Thoracic aorta (tissue), 2 donors: Measurements from ENCODE around the gene CYP27A1. TPM values are rescaled to one million over a fixed set of nuclear protein-coding genes. Genes with fewer than 3 reads are reported as not detected.

Source experiments
- ATAC-seq: fragments of 150-250 bp; one replicate; pipeline ENCODE4 v1.8.0; 2017; ENCODE audit warnings: low read depth; ENCODE audit not compliant: insufficient number of reproducible peaks, low FRiP score
- DNase-seq: peaks from one replicate; pipeline ENCODE4 v3.0.0-alpha.2; 2020; ENCODE audit warnings: low spot score
- H3K27ac ChIP-seq, 2 donors: fragments of 200-600 bp; sonication (generic); 1 replicate in 1 of 2; 2 replicates in 1 of 2; pipeline ENCODE4 v1.5.1; 2016; ENCODE audit warnings: mild to moderate bottlenecking in 2 of 2, moderate library complexity in 2 of 2
- H3K27me3 ChIP-seq: fragments of 200-600 bp; sonication (generic); replicated peaks from 2 replicates; pipeline ENCODE4 v1.6.0; 2016; ENCODE audit warnings: mild to moderate bottlenecking; ENCODE audit not compliant: insufficient read depth
- H3K36me3 ChIP-seq: fragments of 200-600 bp; sonication (generic); one replicate; pipeline ENCODE4 v1.5.1; 2016
- H3K4me1 ChIP-seq, 2 donors: fragments of 200-600 bp; sonication (generic); 1 replicate in 1 of 2; 2 replicates in 1 of 2; pipeline versions ENCODE4 v1.5.1 to v1.6.0; 2016; ENCODE audit warnings: low read depth in 2 of 2, mild to moderate bottlenecking in 1 of 2; ENCODE audit not compliant: control insufficient read depth in 1 of 2
- H3K4me3 ChIP-seq: fragments of 200-600 bp; sonication (generic); 2 replicates; pipeline ENCODE4 v1.5.1; 2016; ENCODE audit warnings: mild to moderate bottlenecking
- H3K9me3 ChIP-seq: fragments of 200-600 bp; sonication (generic); 2 replicates; pipeline ENCODE4 v1.5.1; 2016
- CTCF ChIP-seq: fragments of 200-600 bp; sonication (generic); IDR thresholded peaks from one replicate; pipeline ENCODE4 v1.5.1; 2019; ENCODE audit warnings: antibody characterized with exemption
- total RNA-seq, 2 donors: library from RNA; depleted of rRNA; stranded (reverse); fragments of >200 nt; gene quantifications; one replicate each; pipeline versions ENCODE4 v1.1.0 to v1.2.3, GENCODE V29; 2016

Gene CYP27A1
- total RNA-seq, 2 donors from 2014 or later = 31.6 to 37.8 TPM

GRCh38 chr2:218814540-218815243 lies 32.7 kb downstream of the CYP27A1 start:
- peaks cover 46% of the 10 kb centered on the region for H3K36me3 ChIP-seq
- no peak overlapping the region for H3K27ac ChIP-seq
- no peak for TF ChIP-seq CTCF
- no peaks in the 10 kb centered on the region for H3K4me1 ChIP-seq
- H3K27me3 ChIP-seq = no peaks in the 10 kb centered on the region
- DNase-seq (no peak), ATAC-seq (no peak)
- H3K9me3 ChIP-seq = no peaks in the 10 kb centered on the region
- H3K4me3 ChIP-seq = no peak overlapping the region

DNA sequence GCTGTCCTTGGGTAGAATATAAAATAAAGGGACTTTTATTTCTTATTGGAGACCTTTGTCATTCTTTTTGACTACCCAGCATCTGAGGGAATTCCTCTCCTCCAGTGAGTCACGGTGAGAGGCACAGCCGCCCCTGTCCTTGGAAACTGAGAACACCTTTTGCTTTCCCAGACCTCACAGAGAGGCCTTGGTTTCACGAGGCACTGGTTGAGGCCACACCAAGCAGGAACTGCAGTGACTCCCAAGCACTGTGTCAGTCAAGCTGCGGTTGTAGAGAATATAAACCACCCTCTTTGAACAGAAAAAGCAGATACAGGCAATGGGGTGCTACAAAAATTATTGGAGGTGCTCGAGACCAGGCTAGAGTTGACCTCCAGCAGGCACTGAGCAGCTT lies 33.3 kb downstream of the CYP27A1 start:
- no peak for DNase-seq
- Histone ChIP-seq H3K4me1 (no peaks in the 10 kb centered on the region), H3K4me3 (no peak overlapping the region), H3K36me3 (peaks cover 46% of the 10 kb centered on the region), H3K27me3 (no peaks in the 10 kb centered on the region), H3K9me3 (no peaks in the 10 kb centered on the region), H3K27ac (no peak overlapping the region)
- ATAC-seq = no peak
- TF ChIP-seq CTCF = no peak

DNA sequence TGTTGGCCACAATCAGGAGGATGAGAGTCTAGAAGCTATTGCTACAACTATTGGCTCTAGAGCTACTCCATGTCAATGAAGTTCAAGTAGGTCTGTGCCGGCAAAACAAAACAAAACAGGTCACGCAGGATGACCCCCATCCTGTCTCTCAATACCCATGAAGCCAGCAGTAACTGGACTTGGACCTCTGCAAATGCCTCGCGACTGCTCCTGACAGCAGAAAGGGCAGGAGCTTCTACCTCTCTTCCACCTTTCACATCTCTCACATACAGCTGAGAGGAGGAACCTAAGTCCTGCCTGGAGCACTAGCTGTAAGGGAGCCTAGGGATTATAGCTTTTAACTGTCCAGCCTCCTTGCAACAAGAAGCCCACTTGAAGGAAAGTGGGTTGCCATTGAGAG lies 33.7 kb downstream of the CYP27A1 start:
- Histone ChIP-seq H3K4me3 (no peak overlapping the region), H3K27ac (no peak overlapping the region), H3K4me1 (no peaks in the 10 kb centered on the region), H3K36me3 (peaks cover 46% of the 10 kb centered on the region), H3K27me3 (no peaks in the 10 kb centered on the region), H3K9me3 (no peaks in the 10 kb centered on the region)
- DNase-seq = no peak
- TF ChIP-seq CTCF = no peak
- ATAC-seq = no peak

GRCh38 chr2:218816561-218817011 lies 34.6 kb downstream of the CYP27A1 start:
- Histone ChIP-seq H3K36me3 (peaks cover 49% of the 10 kb centered on the region), H3K27me3 (no peaks in the 10 kb centered on the region), H3K4me3 (no peak overlapping the region), H3K27ac (no peak overlapping the region), H3K9me3 (no peaks in the 10 kb centered on the region), H3K4me1 (no peaks in the 10 kb centered on the region)
- no peak for DNase-seq
- ATAC-seq = no peak
- no peak for TF ChIP-seq CTCF

DNA sequence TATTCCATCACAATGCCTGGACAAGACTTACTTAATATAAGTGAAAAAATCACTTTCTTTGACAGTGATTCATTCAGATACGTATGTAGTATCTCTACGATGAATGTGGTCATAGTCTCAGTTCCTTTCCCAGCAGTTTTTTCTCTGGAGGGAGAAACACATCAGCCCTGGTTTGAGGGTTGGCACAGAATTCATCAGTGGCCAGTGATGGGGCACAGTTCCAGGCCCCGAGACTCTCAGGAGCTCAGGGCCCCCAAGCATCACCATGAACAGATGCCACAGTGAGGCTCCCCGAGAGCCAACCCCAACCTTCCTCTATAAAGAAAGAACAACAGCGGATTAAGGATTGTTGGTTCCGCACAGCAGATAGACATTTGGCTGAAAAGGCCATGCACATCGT lies 37.1 kb downstream of the CYP27A1 start:
- Histone ChIP-seq H3K36me3 (peaks cover 34% of the 10 kb centered on the region), H3K27ac (no peak overlapping the region), H3K27me3 (no peaks in the 10 kb centered on the region), H3K4me1 (no peaks in the 10 kb centered on the region), H3K9me3 (no peaks in the 10 kb centered on the region), H3K4me3 (no peak overlapping the region)
- TF ChIP-seq CTCF = no peak
- no peak for DNase-seq
- no peak for ATAC-seq
